Nephron progenitor cell (in vitro differentiated cells): ENCODE measurements around the gene CSNK1A1.
"Not testable (repeated sequence)": the region's sequence is repeated elsewhere in the genome, so short reads cannot be mapped to it uniquely, and the experiment has no call there.

Experiments
- DNase-seq: peaks from one replicate; pipeline ENCODE4 v3.0.0; 2021
- H3K27ac Mint-ChIP-seq: 2 replicates; pipeline ENCODE4 v1.8.0; 2021; ENCODE audit warnings: mild to moderate bottlenecking, moderate library complexity, mixed read lengths
- H3K27me3 Mint-ChIP-seq: 2 replicates; pipeline ENCODE4 v1.8.0; 2021; ENCODE audit warnings: mild to moderate bottlenecking, low read depth, mixed read lengths; ENCODE audit not compliant: poor library complexity
- H3K36me3 Mint-ChIP-seq: 2 replicates; pipeline ENCODE4 v1.8.0; 2021; ENCODE audit warnings: low read depth, mixed read lengths
- H3K4me1 Mint-ChIP-seq: 2 replicates; pipeline ENCODE4 v1.8.0; 2021; ENCODE audit warnings: mixed read lengths
- H3K4me3 Mint-ChIP-seq: 2 replicates; pipeline ENCODE4 v1.8.0; 2021; ENCODE audit warnings: mild to moderate bottlenecking, moderate library complexity, mixed read lengths
- H3K9me3 Mint-ChIP-seq: 2 replicates; pipeline ENCODE4 v1.8.0; 2021; ENCODE audit warnings: mild to moderate bottlenecking, moderate library complexity, mixed read lengths
- CTCF ChIP-seq: fragments of 200-600 bp; sonication (generic); IDR thresholded peaks from 2 replicates; pipeline ENCODE4 v1.5.0; 2021; ENCODE audit warnings: antibody characterized with exemption

Gene CSNK1A1

GRCh38 chr5:149567226-149567625 is 16.0 kb upstream of the CSNK1A1 start:
- H3K4me3 Mint-ChIP-seq: no peak overlapping the region

GRCh38 chr5:149564542-149565140 is 13.4 kb upstream of the CSNK1A1 start:
- H3K4me3 Mint-ChIP-seq, H3K9me3 Mint-ChIP-seq, H3K27me3 Mint-ChIP-seq, H3K27ac Mint-ChIP-seq, H3K36me3 Mint-ChIP-seq: not testable (repeated sequence)
- DNase-seq: peak; percentile 28
- peaks cover 30% of the 10 kb centered on the region for H3K4me1 Mint-ChIP-seq
- TF ChIP-seq CTCF: peak; percentile 62

More at GRCh38 chr5:149567226-149567625, 16.0 kb upstream of the CSNK1A1 start:
- DNase-seq: no peak
- no peaks in the 10 kb centered on the region for H3K36me3 Mint-ChIP-seq
- H3K27ac Mint-ChIP-seq: no peak overlapping the region
- no peak for TF ChIP-seq CTCF
- H3K27me3 Mint-ChIP-seq: peaks cover under 1% of the 10 kb centered on the region
- no peaks in the 10 kb centered on the region for H3K9me3 Mint-ChIP-seq
- H3K4me1 Mint-ChIP-seq: peaks cover 20% of the 10 kb centered on the region

GRCh38 chr5:149563466-149563865 is 12.2 kb upstream of the CSNK1A1 start:
- H3K27me3 Mint-ChIP-seq: no peaks in the 10 kb centered on the region
- H3K9me3 Mint-ChIP-seq: no peaks in the 10 kb centered on the region
- TF ChIP-seq CTCF: no peak
- peak overlapping the region; percentile 75 for H3K27ac Mint-ChIP-seq
- H3K4me3 Mint-ChIP-seq: no peak overlapping the region
- no peak for DNase-seq
- H3K4me1 Mint-ChIP-seq: peaks cover 30% of the 10 kb centered on the region
- no peaks in the 10 kb centered on the region for H3K36me3 Mint-ChIP-seq

GRCh38 chr5:149561848-149562247 is 10.6 kb upstream of the CSNK1A1 start:
- peak overlapping the region; percentile 8 for H3K27ac Mint-ChIP-seq
- H3K4me1 Mint-ChIP-seq: peaks cover 30% of the 10 kb centered on the region

GRCh38 chr5:149559706-149560105 is 8.5 kb upstream of the CSNK1A1 start:
- no peaks in the 10 kb centered on the region for H3K9me3 Mint-ChIP-seq
- no peak overlapping the region for H3K4me3 Mint-ChIP-seq
- TF ChIP-seq CTCF: no peak
- DNase-seq: no peak
- no peaks in the 10 kb centered on the region for H3K27me3 Mint-ChIP-seq
- H3K27ac Mint-ChIP-seq: no peak overlapping the region
- peaks cover 29% of the 10 kb centered on the region for H3K4me1 Mint-ChIP-seq
- H3K36me3 Mint-ChIP-seq: no peaks in the 10 kb centered on the region

More at GRCh38 chr5:149561848-149562247, 10.6 kb upstream of the CSNK1A1 start:
- TF ChIP-seq CTCF: no peak
- H3K36me3 Mint-ChIP-seq: no peaks in the 10 kb centered on the region
- H3K9me3 Mint-ChIP-seq: no peaks in the 10 kb centered on the region
- no peaks in the 10 kb centered on the region for H3K27me3 Mint-ChIP-seq
- DNase-seq: no peak
- no peak overlapping the region for H3K4me3 Mint-ChIP-seq

- Mint-ChIP-seq H3K4me1 (peaks cover 18% of the 10 kb centered on the region), H3K4me3 (peak overlapping the region; percentile 99), H3K36me3 (peaks cover 19% of the 10 kb centered on the region), H3K27me3 (no peaks in the 10 kb centered on the region), H3K27ac (no peak overlapping the region), H3K9me3 (no peaks in the 10 kb centered on the region)
- no peak for TF ChIP-seq CTCF
- DNase-seq: no peak
Measured at GRCh38 chr5:149552553-149553160, 1.4 kb upstream of the CSNK1A1 start.
